Kidney (tissue), 14 donors: Measurements from ENCODE around the gene SLC22A23. TPM values are rescaled to one million over a fixed set of nuclear protein-coding genes. Genes with fewer than 3 reads are reported as not detected.

Source experiments
- DNase-seq, 5 donors: peaks; one replicate each; pipeline ENCODE4 v3.0.0-alpha.2; 2013 to 2020
- FAIRE-seq: peaks from 2 replicates; lab custom pipeline; 2012; peaks lifted over from hg19 to GRCh38; lab: Jason Lieb, UNC
- H3K27ac ChIP-seq, 2 donors: one replicate each; pipeline ENCODE4 v1.7.0; 2013; ENCODE audit warnings: low read depth in 2 of 2, low read length in 2 of 2, inconsistent platforms in 1 of 2
- H3K27me3 ChIP-seq: one replicate; pipeline ENCODE4 v1.7.1; 2013; ENCODE audit warnings: low read length, inconsistent platforms; ENCODE audit not compliant: control insufficient read depth, insufficient read depth
- H3K36me3 ChIP-seq, 3 donors: one replicate each; pipeline versions ENCODE4 v1.7.0 to v1.7.1; 2013; ENCODE audit warnings: low read length in 3 of 3, control low read depth in 1 of 3, inconsistent platforms in 1 of 3; ENCODE audit not compliant: insufficient read depth in 3 of 3, control insufficient read depth in 2 of 3
- H3K4me1 ChIP-seq, 3 donors: one replicate each; pipeline versions ENCODE4 v1.7.0 to v1.7.1; 2013; ENCODE audit warnings: low read length in 3 of 3, inconsistent platforms in 1 of 3, low read depth in 1 of 3; ENCODE audit not compliant: control insufficient read depth in 2 of 3, insufficient read depth in 2 of 3
- H3K4me3 ChIP-seq, 3 donors: one replicate each; pipeline versions ENCODE4 v1.7.0 to v1.8.1; 2013; ENCODE audit warnings: low read length in 3 of 3, control low read depth in 1 of 3, inconsistent platforms in 1 of 3
- H3K9ac ChIP-seq, 3 donors: one replicate each; pipeline versions ENCODE4 v1.7.0 to v1.7.1; 2013; ENCODE audit warnings: low read length in 3 of 3, control low read depth in 1 of 3, inconsistent platforms in 1 of 3
- H3K9me3 ChIP-seq, 3 donors: one replicate each; pipeline versions ENCODE4 v1.7.0 to v1.7.1; 2013; ENCODE audit warnings: low read length in 3 of 3, control low read depth in 1 of 3, inconsistent platforms in 1 of 3; ENCODE audit not compliant: control insufficient read depth in 2 of 3, insufficient read depth in 1 of 3
- intact Hi-C: fragments of 100-400 bp; cut with DNase I; formaldehyde crosslinking; loops from one replicate; pipeline ENCODE4 v1.11.1; 2022
- polyA plus RNA-seq: library from polyadenylated mRNA; stranded (reverse); fragments of 350-450 nt; fragmentation: Illumina TruSeq; extraction: RNeasy Lipid Tissue Mini Kit (QIAGEN cat#74804); gene quantifications from one replicate; pipeline ENCODE4 v1.2.3, GENCODE V29; 2014; ENCODE audit warnings: low read depth, low replicate concordance; ENCODE audit not compliant: insufficient read depth
- total RNA-seq: library from RNA; stranded (reverse); fragmentation: NEBNext Ultra II Directional; extraction: Animal tissue kit (Norgen Biotek cat#: 25700); gene quantifications from one replicate; pipeline ENCODE4 v1.2.1, GENCODE V29; 2021
- TF ChIP-seq, protein P1 (sequence below): IDR thresholded peaks from 3 replicates; pipeline ENCODE4 v1.5.1; 2012; ENCODE audit warnings: mild to moderate bottlenecking, moderate library complexity, borderline replicate concordance; ENCODE audit not compliant: insufficient read depth; ENCODE audit errors: extremely low read depth
- donor health status: control.
- donor health status: control.
- donor health status: control.
- donor health status: control.
- donor health status: control.
- donor health status: DM: yes; HTN: yes; CAD: no.
- donor health status: Normal renal cell carcinoma (clear cell type).

Gene SLC22A23
- total and polyA plus RNA-seq, 2 donors from 2014 or later, result 5.3 to 5.7 TPM

DNA sequence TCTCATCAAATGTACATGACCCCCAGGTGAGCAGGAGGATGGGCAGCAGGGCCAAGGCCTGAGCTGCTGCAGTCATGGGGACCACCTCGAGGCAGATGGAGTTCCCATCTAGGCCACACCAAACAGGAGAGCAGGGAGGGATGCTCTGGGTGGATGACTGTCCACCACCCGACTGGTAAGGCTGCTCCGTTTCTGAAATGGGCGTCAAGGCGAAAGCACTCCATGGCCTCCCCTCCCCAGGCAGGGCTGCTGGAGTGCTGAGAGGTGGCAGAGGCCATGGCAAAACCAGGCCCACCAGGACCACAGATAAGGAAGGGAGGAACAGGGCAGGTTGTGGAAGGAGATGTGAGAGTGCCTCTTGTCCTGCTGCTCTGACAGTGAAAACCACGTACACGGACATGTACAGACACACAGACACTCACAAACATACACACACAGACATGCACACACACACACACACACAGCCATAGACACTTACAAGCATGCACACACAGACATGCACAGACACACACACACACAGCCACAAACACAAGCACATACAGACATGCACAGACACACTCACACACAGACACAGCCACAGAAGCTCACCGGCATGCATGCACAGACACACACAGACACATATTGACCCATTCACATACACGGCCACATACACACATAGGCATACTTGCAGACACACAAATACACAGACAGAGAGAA, 104.9 kb downstream of the SLC22A23 start:
- intact Hi-C loops, result no loop called here

DNA sequence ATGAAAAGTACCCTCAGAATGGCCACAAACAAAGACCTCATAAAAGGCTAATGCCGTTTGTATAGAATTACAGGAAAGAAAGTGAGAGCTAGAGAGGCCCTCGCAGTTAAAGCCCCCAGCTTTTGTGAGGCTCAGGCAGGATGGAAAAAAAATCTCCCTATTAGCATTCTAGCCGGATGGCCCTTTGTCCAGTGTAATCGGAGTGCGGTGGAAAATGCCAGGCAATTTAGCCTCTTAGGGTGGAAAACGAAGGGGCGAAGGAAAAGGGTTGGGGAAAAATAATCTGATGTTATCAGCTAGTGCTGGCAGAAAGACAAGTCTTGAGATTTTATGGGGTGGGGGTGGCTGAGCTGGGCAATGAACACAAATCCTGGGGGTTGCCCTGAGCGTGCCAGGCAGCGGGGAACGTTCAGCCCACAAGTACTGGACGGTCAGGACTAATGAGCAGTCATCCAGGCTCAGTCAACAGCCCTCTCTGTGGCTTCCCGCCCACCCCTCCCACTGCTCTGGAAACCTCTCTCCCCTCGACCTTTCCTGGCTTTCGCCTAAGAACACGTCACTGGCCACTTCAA, 105.7 kb downstream of the SLC22A23 start:
- DNase-seq (peak in 4 of 5 donors; percentile 59 to 84 (median 75)), FAIRE-seq (no peak)
- H3K9ac ChIP-seq, result no peak overlapping the region
- intact Hi-C loops, result no loop called here
- H3K9me3 ChIP-seq, result no peaks in the 10 kb centered on the region
- H3K27me3 ChIP-seq, result no peaks in the 10 kb centered on the region
- no peak overlapping the region for H3K4me3 ChIP-seq
- peaks cover 0 to 2% (median 0%) of the 10 kb centered on the region in 3 donors for H3K36me3 ChIP-seq
- H3K27ac ChIP-seq, result peak overlapping the region in 1 of 2 donors; percentile 38
- H3K4me1 ChIP-seq, result peaks cover 12 to 45% (median 26%) of the 10 kb centered on the region in 3 donors
- TF ChIP-seq, protein P1, sequence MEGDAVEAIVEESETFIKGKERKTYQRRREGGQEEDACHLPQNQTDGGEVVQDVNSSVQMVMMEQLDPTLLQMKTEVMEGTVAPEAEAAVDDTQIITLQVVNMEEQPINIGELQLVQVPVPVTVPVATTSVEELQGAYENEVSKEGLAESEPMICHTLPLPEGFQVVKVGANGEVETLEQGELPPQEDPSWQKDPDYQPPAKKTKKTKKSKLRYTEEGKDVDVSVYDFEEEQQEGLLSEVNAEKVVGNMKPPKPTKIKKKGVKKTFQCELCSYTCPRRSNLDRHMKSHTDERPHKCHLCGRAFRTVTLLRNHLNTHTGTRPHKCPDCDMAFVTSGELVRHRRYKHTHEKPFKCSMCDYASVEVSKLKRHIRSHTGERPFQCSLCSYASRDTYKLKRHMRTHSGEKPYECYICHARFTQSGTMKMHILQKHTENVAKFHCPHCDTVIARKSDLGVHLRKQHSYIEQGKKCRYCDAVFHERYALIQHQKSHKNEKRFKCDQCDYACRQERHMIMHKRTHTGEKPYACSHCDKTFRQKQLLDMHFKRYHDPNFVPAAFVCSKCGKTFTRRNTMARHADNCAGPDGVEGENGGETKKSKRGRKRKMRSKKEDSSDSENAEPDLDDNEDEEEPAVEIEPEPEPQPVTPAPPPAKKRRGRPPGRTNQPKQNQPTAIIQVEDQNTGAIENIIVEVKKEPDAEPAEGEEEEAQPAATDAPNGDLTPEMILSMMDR, result no peak

More for the DNA sequence above, 104.9 kb downstream of the SLC22A23 start:
- Histone ChIP-seq H3K9ac (no peak overlapping the region), H3K36me3 (peaks cover 0 to 2% (median 0%) of the 10 kb centered on the region in 3 donors), H3K27me3 (no peaks in the 10 kb centered on the region), H3K4me1 (peaks cover 12 to 52% (median 34%) of the 10 kb centered on the region in 3 donors), H3K9me3 (no peaks in the 10 kb centered on the region), H3K27ac (peak overlapping the region in 1 of 2 donors; percentile 21), H3K4me3 (peak overlapping the region in 1 of 3 donors; percentile 36)
- peak in 1 of 5 donors; percentile 54 for DNase-seq
- no peak for FAIRE-seq
- TF ChIP-seq, protein P1, result no peak

DNA sequence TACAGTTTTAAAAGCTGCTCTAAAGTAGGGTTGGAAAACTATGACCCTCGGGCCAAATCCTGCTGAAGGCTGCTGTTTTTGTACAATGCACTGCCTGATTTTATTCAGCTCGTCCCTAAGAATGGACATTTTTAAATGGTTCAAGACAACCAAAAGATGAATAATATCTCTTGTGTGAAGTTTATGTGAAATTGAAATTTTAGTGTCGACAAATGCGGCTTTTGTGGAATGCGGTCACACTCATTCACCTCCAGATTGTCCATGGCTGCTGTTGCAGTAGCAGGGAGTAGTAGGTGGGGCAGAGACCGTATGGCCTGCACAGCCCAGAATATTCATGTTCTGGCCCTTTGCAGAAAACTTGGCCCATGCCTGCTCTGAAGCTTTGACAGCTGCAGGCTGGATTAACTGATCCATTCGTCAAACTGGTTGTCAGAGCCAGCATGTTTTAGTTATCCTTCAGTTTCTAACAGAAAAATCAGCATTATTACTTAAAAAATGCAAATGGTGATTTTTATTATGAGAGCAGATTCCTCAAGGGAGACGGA, 106.5 kb downstream of the SLC22A23 start:
- TF ChIP-seq, protein P1, result no peak
- H3K4me3 ChIP-seq, result no peak overlapping the region
- H3K27me3 ChIP-seq, result no peaks in the 10 kb centered on the region
- no peaks in the 10 kb centered on the region for H3K9me3 ChIP-seq
- no peak overlapping the region for H3K9ac ChIP-seq
- H3K4me1 ChIP-seq, result peaks cover 12 to 43% (median 25%) of the 10 kb centered on the region in 3 donors
- DNase-seq (peak in 1 of 5 donors; percentile 48), FAIRE-seq (no peak)
- intact Hi-C loops, result no loop called here
- peaks cover 0 to 2% (median 0%) of the 10 kb centered on the region in 3 donors for H3K36me3 ChIP-seq
- H3K27ac ChIP-seq, result peak overlapping the region in 1 of 2 donors; percentile 39
